ENCODE measurements around the gene RCAN2. TPM values are rescaled to one million over a fixed set of nuclear protein-coding genes. Genes with fewer than 3 reads are reported as not detected.

Gene RCAN2
- total and polyA plus RNA-seq, 4 experiments from 2014 or later: 0.06 to 0.21 TPM; not detected in 2

DNA sequence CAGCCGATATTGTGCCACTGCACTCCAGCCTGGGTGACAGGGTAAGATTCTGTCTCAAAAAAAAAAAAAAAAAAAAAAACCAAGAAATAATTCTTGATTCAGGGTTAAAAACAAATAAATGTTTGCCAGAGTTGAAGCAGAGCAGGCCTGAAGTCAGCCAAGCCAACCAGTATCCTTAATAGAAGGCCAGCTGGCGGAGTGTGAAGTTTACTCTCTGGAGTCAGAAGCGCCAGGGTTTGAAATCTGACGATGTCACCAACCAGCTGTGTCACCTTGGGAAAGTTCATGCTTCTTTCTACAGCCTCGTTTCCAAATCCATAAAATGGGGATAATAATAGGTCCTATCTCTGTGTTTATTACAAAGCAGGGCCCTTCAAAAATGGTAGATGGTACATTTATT lies 247.5 kb downstream of the RCAN2 start:
- CTCF ChIA-PET (ENCODE audit: partially characterized antibody): no interaction called here
- Histone ChIP-seq H3K27ac (ENCODE audit: low read depth, low read length) (no peak overlapping the region), H3K27me3 (ENCODE audit: insufficient read depth, low read length) (no peaks in the 10 kb centered on the region), H3K9me3 (ENCODE audit: control insufficient read depth in 1 of 2, low read length in 2 of 2) (no peaks in the 10 kb centered on the region), H3K4me1 (ENCODE audit: insufficient read depth, low read length) (no peaks in the 10 kb centered on the region), H3K4me3 (ENCODE audit: low read length in 2 of 2) (no peak overlapping the region), H3K36me3 (ENCODE audit: insufficient read depth, low read length) (no peaks in the 10 kb centered on the region)
- no peak for DNase-seq
- Mint-ChIP-seq H3K4me3 (no peak overlapping the region), H3K4me1 (no peaks in the 10 kb centered on the region), H3K27me3 (peaks cover under 1 to 5% of the 10 kb centered on the region in 2 donors), H3K9me3 (no peaks in the 10 kb centered on the region), H3K36me3 (no peaks in the 10 kb centered on the region), H3K27ac (no peak overlapping the region)
- intact Hi-C loops (cut with micrococcal nuclease): no loop called here
- POLR2A ChIA-PET (ENCODE audit: partially characterized antibody): no interaction called here

DNA sequence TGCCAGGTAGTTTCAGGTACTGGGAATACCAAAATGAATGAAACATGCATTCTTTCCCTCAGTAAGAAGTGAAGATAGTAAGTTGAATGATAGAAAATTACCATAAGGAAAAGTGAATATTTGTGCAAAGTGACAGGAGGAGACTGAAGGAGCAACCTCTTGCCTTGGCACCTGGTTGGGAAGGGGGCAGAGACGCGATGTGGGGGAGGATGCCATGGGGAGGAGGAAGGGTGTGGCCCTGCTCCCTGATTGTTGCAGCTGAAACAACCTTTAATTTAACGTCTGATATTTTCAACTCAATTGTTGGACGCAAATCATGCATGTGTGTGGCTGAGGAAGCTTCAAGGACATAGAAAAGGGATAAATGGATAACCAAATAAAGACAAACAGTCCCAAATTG lies 248.3 kb downstream of the RCAN2 start:
- no peak overlapping the region for H3K4me3 ChIP-seq (ENCODE audit: low read length in 2 of 2)
- intact Hi-C loops (cut with micrococcal nuclease): no loop called here
- H3K4me1 ChIP-seq (ENCODE audit: insufficient read depth, low read length): no peaks in the 10 kb centered on the region
- H3K4me1 Mint-ChIP-seq: no peaks in the 10 kb centered on the region
- no peaks in the 10 kb centered on the region for H3K9me3 Mint-ChIP-seq
- no peaks in the 10 kb centered on the region for H3K36me3 ChIP-seq (ENCODE audit: insufficient read depth, low read length)
- no peak overlapping the region for H3K27ac Mint-ChIP-seq
- ChIA-PET POLR2A (ENCODE audit: partially characterized antibody) (no interaction called here), CTCF (ENCODE audit: partially characterized antibody) (no interaction called here)
- H3K27ac ChIP-seq (ENCODE audit: low read depth, low read length): no peak overlapping the region
- DNase-seq: no peak
- H3K27me3 ChIP-seq (ENCODE audit: insufficient read depth, low read length): no peaks in the 10 kb centered on the region
- H3K9me3 ChIP-seq (ENCODE audit: control insufficient read depth in 1 of 2, low read length in 2 of 2): no peaks in the 10 kb centered on the region
- no peak overlapping the region for H3K4me3 Mint-ChIP-seq
- H3K27me3 Mint-ChIP-seq: peaks cover 1 to 9% of the 10 kb centered on the region in 2 donors
- H3K36me3 Mint-ChIP-seq: no peaks in the 10 kb centered on the region

DNA sequence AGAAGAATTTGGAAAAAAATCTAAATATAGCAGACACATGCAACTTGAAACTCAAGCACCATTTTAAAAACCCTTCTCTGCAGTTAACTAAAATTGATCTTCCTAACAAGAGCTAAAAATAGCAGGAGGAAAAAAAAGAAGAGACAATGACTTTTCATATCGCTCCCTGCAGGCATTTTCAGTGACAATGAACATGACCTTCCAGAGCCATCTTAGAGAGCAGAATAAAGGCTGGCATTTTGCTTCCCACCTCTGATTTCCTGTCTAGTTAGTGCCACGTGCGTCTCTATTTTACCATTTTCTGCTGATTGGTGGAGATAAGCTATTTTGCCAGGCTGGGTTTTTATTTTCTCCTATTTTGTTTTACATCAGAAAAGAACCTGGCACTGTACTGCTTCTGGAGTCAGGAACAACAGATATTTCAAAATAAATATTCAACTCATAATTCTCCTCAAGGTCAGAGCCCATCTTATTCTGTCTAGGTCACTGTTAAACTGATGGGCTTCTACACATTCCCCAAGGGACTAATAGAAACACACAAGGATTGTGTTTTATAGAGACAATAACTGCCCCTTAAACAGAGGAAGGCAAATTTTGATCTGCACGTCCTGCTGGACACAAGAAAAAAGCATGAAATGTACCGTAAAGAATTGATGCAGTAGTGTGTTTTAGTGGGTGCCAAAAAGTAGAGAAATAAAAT lies 250.2 kb downstream of the RCAN2 start:
- no peak overlapping the region for H3K27ac Mint-ChIP-seq
- H3K4me3 ChIP-seq (ENCODE audit: low read length in 2 of 2): no peak overlapping the region
- H3K9me3 Mint-ChIP-seq: no peaks in the 10 kb centered on the region
- no peaks in the 10 kb centered on the region for H3K4me1 Mint-ChIP-seq
- ChIA-PET POLR2A (ENCODE audit: partially characterized antibody) (no interaction called here), CTCF (ENCODE audit: partially characterized antibody) (no interaction called here)
- no peak overlapping the region for H3K4me3 Mint-ChIP-seq
- H3K4me1 ChIP-seq (ENCODE audit: insufficient read depth, low read length): no peaks in the 10 kb centered on the region
- DNase-seq: no peak
- H3K36me3 ChIP-seq (ENCODE audit: insufficient read depth, low read length): no peaks in the 10 kb centered on the region
- peaks cover 9 to 17% of the 10 kb centered on the region in 2 donors for H3K27me3 Mint-ChIP-seq
- intact Hi-C loops (cut with micrococcal nuclease): no loop called here
- no peaks in the 10 kb centered on the region for H3K27me3 ChIP-seq (ENCODE audit: insufficient read depth, low read length)
- no peak overlapping the region for H3K27ac ChIP-seq (ENCODE audit: low read depth, low read length)
- no peaks in the 10 kb centered on the region for H3K36me3 Mint-ChIP-seq
- no peaks in the 10 kb centered on the region for H3K9me3 ChIP-seq (ENCODE audit: control insufficient read depth in 1 of 2, low read length in 2 of 2)

DNA sequence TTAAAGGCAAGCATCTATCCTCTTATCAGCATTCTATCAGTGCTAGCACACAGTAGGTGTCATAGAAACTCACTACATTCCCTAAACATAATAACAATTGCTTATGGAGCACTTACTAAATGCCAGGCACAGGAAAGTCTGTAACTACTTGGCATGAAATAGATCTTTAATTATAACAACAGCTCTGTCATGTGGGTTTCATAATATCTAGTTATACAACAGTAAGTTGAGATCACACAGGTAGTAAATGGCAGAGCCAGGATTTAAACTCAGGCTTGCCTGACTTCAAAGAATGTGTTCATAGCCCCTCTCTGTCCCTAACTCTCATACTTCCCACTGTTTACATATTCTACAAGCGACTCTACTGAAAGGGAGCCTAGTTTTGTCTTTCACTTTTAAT lies 254.5 kb downstream of the RCAN2 start:
- H3K4me3 Mint-ChIP-seq: no peak overlapping the region
- Histone ChIP-seq H3K4me1 (ENCODE audit: insufficient read depth, low read length) (no peaks in the 10 kb centered on the region), H3K27ac (ENCODE audit: low read depth, low read length) (no peak overlapping the region), H3K9me3 (ENCODE audit: control insufficient read depth in 1 of 2, low read length in 2 of 2) (no peaks in the 10 kb centered on the region), H3K27me3 (ENCODE audit: insufficient read depth, low read length) (no peaks in the 10 kb centered on the region), H3K4me3 (ENCODE audit: low read length in 2 of 2) (no peak overlapping the region), H3K36me3 (ENCODE audit: insufficient read depth, low read length) (no peaks in the 10 kb centered on the region)
- DNase-seq: no peak
- H3K4me1 Mint-ChIP-seq: no peaks in the 10 kb centered on the region
- H3K27ac Mint-ChIP-seq: no peak overlapping the region
- H3K36me3 Mint-ChIP-seq: no peaks in the 10 kb centered on the region
- CTCF ChIA-PET (ENCODE audit: partially characterized antibody): interaction anchor here (1.1 kb wide), 1 partner anchor 174 kb away, joined by 3 read pairs; no protein-coding TSS in a partner anchor
- peaks cover 16 to 23% of the 10 kb centered on the region in 2 donors for H3K27me3 Mint-ChIP-seq
- intact Hi-C loops (cut with micrococcal nuclease): no loop called here
- POLR2A ChIA-PET (ENCODE audit: partially characterized antibody): no interaction called here
- peaks cover 0 to 3% (median 0%) of the 10 kb centered on the region in 8 donors for H3K9me3 Mint-ChIP-seq

DNA sequence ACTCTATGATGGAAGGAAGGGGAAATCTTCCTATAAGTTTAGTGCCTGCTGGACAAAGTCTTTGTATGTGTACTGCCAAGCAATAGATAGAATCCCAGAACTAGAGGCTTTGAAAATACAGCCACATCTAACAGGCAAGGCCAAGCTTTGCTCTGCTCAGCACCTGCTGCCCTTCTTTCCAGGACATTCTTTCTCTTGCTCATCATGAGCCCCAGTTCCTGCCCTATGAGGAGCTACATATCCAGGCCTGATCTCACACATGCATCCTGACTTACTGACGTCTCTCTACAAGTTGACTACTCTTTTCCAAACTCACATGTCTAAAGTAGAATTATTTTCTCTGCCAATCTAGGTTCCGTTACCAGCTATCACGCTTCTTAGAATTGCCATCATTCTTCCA lies 256.0 kb downstream of the RCAN2 start:
- Mint-ChIP-seq H3K36me3 (peaks cover 0 to 3% of the 10 kb centered on the region in 2 donors), H3K4me1 (no peaks in the 10 kb centered on the region), H3K27me3 (peaks cover 19 to 28% of the 10 kb centered on the region in 2 donors), H3K9me3 (peaks cover 3 to 6% (median 5%) of the 10 kb centered on the region in 8 donors), H3K27ac (no peak overlapping the region), H3K4me3 (no peak overlapping the region)
- Histone ChIP-seq H3K4me1 (ENCODE audit: insufficient read depth, low read length) (no peaks in the 10 kb centered on the region), H3K9me3 (ENCODE audit: control insufficient read depth in 1 of 2, low read length in 2 of 2) (no peaks in the 10 kb centered on the region), H3K27ac (ENCODE audit: low read depth, low read length) (no peak overlapping the region), H3K4me3 (ENCODE audit: low read length in 2 of 2) (no peak overlapping the region), H3K36me3 (ENCODE audit: insufficient read depth, low read length) (no peaks in the 10 kb centered on the region), H3K27me3 (ENCODE audit: insufficient read depth, low read length) (no peaks in the 10 kb centered on the region)
- DNase-seq: no peak
- intact Hi-C loops (cut with micrococcal nuclease): no loop called here
- ChIA-PET CTCF (ENCODE audit: partially characterized antibody) (interaction anchor here (0.7 kb wide), 1 partner anchor 19 kb away, joined by 3 read pairs; no protein-coding TSS in a partner anchor), POLR2A (ENCODE audit: partially characterized antibody) (no interaction called here)

DNA sequence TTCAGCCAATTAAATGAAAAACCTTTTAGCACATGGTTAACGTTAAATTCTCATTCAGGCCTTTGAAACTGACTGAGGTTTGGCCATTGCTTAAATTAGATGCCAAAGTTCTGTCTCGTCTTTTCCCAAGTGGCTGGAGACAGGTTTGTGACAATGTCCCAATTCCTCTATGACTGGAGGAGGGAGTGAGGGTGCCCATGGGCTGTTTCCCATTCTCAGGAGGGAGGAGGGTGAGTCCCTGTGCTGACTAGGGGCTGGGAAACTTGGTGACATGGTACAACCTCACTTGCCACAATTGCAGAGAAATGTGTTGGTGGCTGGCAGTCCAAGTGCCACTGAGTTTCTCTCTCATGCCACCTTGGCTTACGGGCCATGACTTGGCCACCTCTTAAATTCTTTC lies 256.5 kb downstream of the RCAN2 start:
- H3K4me1 Mint-ChIP-seq: no peaks in the 10 kb centered on the region
- intact Hi-C loops (cut with micrococcal nuclease): no loop called here
- DNase-seq: no peak
- Histone ChIP-seq H3K27me3 (ENCODE audit: insufficient read depth, low read length) (no peaks in the 10 kb centered on the region), H3K27ac (ENCODE audit: low read depth, low read length) (no peak overlapping the region), H3K36me3 (ENCODE audit: insufficient read depth, low read length) (no peaks in the 10 kb centered on the region), H3K4me1 (ENCODE audit: insufficient read depth, low read length) (no peaks in the 10 kb centered on the region), H3K4me3 (ENCODE audit: low read length in 2 of 2) (no peak overlapping the region), H3K9me3 (ENCODE audit: control insufficient read depth in 1 of 2, low read length in 2 of 2) (no peaks in the 10 kb centered on the region)
- H3K9me3 Mint-ChIP-seq: peaks cover 3 to 7% (median 5%) of the 10 kb centered on the region in 8 donors
- peaks cover 19 to 26% of the 10 kb centered on the region in 2 donors for H3K27me3 Mint-ChIP-seq
- POLR2A ChIA-PET (ENCODE audit: partially characterized antibody): no interaction called here
- H3K4me3 Mint-ChIP-seq: no peak overlapping the region
- CTCF ChIA-PET (ENCODE audit: partially characterized antibody): interaction anchor here (0.7 kb wide), 1 partner anchor 19 kb away, joined by 3 read pairs; no protein-coding TSS in a partner anchor
- no peak overlapping the region for H3K27ac Mint-ChIP-seq
- H3K36me3 Mint-ChIP-seq: peaks cover 0 to 3% of the 10 kb centered on the region in 2 donors

DNA sequence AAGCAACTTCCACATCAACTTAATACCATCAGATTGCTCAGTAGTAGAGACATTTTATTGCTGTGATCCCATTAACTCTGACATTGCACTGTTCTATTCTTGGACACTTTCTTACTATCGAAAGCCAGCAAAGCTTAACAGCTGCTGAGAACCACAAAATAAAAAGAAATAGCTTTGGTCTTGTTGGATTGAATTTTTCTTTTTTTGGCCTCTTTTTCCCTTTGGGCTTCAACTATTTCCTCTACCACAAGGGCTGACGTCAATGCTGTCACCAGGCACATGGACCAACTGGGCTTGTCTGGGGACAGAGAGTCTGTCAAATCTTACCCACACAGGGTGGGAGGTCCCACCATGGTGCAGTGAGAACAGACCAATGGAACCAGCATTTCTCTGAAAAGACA lies 257.1 kb downstream of the RCAN2 start:
- CTCF ChIA-PET (ENCODE audit: partially characterized antibody): no interaction called here
- H3K27me3 Mint-ChIP-seq: peaks cover 19 to 26% of the 10 kb centered on the region in 2 donors

More for the DNA sequence above, 257.1 kb downstream of the RCAN2 start:
- POLR2A ChIA-PET (ENCODE audit: partially characterized antibody): no interaction called here
- H3K27ac Mint-ChIP-seq: no peak overlapping the region
- Histone ChIP-seq H3K4me1 (ENCODE audit: insufficient read depth, low read length) (no peaks in the 10 kb centered on the region), H3K4me3 (ENCODE audit: low read length in 2 of 2) (no peak overlapping the region), H3K27me3 (ENCODE audit: insufficient read depth, low read length) (no peaks in the 10 kb centered on the region), H3K9me3 (ENCODE audit: control insufficient read depth in 1 of 2, low read length in 2 of 2) (no peaks in the 10 kb centered on the region), H3K36me3 (ENCODE audit: insufficient read depth, low read length) (no peaks in the 10 kb centered on the region), H3K27ac (ENCODE audit: low read depth, low read length) (no peak overlapping the region)
- intact Hi-C loops (cut with micrococcal nuclease): no loop called here
- H3K4me3 Mint-ChIP-seq: no peak overlapping the region
- peaks cover 0 to 5% of the 10 kb centered on the region in 2 donors for H3K36me3 Mint-ChIP-seq
- H3K9me3 Mint-ChIP-seq: peaks cover 3 to 10% (median 6%) of the 10 kb centered on the region in 8 donors
- DNase-seq: no peak
- no peaks in the 10 kb centered on the region for H3K4me1 Mint-ChIP-seq

Measured in CD4-positive, alpha-beta memory T cell (primary cell).